ENCODE measurements around the gene JUN. TPM values are rescaled to one million over a fixed set of nuclear protein-coding genes. Genes with fewer than 3 reads are reported as not detected.

Gene JUN
- total and polyA plus RNA-seq, 2 of the 13 experiments (the other 11 are each of a cell fraction or from before 2014, with no cell fraction given) = 18.2 to 22.3 TPM

DNA sequence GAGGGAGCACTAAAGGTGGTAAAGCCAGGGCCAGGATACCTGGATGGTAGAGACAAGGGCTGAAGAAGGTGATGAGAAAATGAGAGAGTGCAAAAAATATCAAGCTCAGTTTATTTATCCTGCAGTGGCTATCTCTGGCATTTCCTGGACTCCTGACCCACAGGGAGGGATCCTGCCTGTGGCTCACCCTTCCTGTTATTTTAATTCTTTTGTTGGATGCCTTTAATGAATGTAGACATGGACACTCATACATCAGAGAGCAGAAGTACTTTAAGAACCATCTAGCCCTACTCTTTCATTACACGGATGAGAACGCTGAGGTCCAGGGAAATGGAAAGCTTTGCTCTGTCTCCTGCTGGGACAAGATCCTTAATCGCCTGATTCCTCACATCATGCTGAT, 20.6 kb downstream of the JUN start (continued):
- TF ChIP-seq HNF1A (IDR thresholded peaks at IDR 0.05; ENCODE audit: low read depth) (no peak), HNF1A (CRISPR knock-in tag; IDR thresholded peaks at IDR 0.05; ENCODE audit: borderline replicate concordance) (no peak), YEATS2 (CRISPR knock-in tag; IDR thresholded peaks at IDR 0.05; ENCODE audit: borderline replicate concordance) (no peak), FOXC1 (CRISPR knock-in tag; IDR thresholded peaks at IDR 0.05; ENCODE audit: borderline replicate concordance) (no peak), ZSCAN9 (CRISPR knock-in tag; IDR thresholded peaks at IDR 0.05; ENCODE audit: borderline replicate concordance) (no peak), KLF6 (CRISPR knock-in tag; IDR thresholded peaks at IDR 0.05) (no peak), ZBTB38 (CRISPR knock-in tag; IDR thresholded peaks at IDR 0.05) (no peak), FLYWCH1 (CRISPR knock-in tag; IDR thresholded peaks at IDR 0.05) (no peak), ZNF136 (CRISPR knock-in tag; IDR thresholded peaks at IDR 0.05; ENCODE audit: low read depth) (no peak), KAT8 (CRISPR knock-in tag; IDR thresholded peaks at IDR 0.05) (0 out of 2 replicates have a peak, but pooled peaks have one; percentile 34), JUNB (CRISPR knock-in tag; IDR thresholded peaks at IDR 0.05; ENCODE audit: borderline replicate concordance) (no peak), RNF2 (conservative IDR thresholded peaks at IDR 0.05; ENCODE audit: low read depth) (no peak), HNRNPH1 (optimal IDR thresholded peaks at IDR 0.05; ENCODE audit: low read depth, low read length) (no peak), RCOR2 (CRISPR knock-in tag; IDR thresholded peaks at IDR 0.05) (peak; percentile 73), ZFP82 (CRISPR knock-in tag; IDR thresholded peaks at IDR 0.05; ENCODE audit: borderline replicate concordance) (no peak)
- TF ChIP-seq, protein P1, sequence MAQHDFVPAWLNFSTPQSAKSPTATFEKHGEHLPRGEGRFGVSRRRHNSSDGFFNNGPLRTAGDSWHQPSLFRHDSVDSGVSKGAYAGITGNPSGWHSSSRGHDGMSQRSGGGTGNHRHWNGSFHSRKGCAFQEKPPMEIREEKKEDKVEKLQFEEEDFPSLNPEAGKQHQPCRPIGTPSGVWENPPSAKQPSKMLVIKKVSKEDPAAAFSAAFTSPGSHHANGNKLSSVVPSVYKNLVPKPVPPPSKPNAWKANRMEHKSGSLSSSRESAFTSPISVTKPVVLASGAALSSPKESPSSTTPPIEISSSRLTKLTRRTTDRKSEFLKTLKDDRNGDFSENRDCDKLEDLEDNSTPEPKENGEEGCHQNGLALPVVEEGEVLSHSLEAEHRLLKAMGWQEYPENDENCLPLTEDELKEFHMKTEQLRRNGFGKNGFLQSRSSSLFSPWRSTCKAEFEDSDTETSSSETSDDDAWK (CRISPR knock-in tag; IDR thresholded peaks at IDR 0.05) = no peak
- TF ChIP-seq, protein P2, sequence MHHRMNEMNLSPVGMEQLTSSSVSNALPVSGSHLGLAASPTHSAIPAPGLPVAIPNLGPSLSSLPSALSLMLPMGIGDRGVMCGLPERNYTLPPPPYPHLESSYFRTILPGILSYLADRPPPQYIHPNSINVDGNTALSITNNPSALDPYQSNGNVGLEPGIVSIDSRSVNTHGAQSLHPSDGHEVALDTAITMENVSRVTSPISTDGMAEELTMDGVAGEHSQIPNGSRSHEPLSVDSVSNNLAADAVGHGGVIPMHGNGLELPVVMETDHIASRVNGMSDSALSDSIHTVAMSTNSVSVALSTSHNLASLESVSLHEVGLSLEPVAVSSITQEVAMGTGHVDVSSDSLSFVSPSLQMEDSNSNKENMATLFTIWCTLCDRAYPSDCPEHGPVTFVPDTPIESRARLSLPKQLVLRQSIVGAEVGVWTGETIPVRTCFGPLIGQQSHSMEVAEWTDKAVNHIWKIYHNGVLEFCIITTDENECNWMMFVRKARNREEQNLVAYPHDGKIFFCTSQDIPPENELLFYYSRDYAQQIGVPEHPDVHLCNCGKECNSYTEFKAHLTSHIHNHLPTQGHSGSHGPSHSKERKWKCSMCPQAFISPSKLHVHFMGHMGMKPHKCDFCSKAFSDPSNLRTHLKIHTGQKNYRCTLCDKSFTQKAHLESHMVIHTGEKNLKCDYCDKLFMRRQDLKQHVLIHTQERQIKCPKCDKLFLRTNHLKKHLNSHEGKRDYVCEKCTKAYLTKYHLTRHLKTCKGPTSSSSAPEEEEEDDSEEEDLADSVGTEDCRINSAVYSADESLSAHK (CRISPR knock-in tag; IDR thresholded peaks at IDR 0.05; ENCODE audit: borderline replicate concordance) = no peak
- TF ChIP-seq, protein P3, sequence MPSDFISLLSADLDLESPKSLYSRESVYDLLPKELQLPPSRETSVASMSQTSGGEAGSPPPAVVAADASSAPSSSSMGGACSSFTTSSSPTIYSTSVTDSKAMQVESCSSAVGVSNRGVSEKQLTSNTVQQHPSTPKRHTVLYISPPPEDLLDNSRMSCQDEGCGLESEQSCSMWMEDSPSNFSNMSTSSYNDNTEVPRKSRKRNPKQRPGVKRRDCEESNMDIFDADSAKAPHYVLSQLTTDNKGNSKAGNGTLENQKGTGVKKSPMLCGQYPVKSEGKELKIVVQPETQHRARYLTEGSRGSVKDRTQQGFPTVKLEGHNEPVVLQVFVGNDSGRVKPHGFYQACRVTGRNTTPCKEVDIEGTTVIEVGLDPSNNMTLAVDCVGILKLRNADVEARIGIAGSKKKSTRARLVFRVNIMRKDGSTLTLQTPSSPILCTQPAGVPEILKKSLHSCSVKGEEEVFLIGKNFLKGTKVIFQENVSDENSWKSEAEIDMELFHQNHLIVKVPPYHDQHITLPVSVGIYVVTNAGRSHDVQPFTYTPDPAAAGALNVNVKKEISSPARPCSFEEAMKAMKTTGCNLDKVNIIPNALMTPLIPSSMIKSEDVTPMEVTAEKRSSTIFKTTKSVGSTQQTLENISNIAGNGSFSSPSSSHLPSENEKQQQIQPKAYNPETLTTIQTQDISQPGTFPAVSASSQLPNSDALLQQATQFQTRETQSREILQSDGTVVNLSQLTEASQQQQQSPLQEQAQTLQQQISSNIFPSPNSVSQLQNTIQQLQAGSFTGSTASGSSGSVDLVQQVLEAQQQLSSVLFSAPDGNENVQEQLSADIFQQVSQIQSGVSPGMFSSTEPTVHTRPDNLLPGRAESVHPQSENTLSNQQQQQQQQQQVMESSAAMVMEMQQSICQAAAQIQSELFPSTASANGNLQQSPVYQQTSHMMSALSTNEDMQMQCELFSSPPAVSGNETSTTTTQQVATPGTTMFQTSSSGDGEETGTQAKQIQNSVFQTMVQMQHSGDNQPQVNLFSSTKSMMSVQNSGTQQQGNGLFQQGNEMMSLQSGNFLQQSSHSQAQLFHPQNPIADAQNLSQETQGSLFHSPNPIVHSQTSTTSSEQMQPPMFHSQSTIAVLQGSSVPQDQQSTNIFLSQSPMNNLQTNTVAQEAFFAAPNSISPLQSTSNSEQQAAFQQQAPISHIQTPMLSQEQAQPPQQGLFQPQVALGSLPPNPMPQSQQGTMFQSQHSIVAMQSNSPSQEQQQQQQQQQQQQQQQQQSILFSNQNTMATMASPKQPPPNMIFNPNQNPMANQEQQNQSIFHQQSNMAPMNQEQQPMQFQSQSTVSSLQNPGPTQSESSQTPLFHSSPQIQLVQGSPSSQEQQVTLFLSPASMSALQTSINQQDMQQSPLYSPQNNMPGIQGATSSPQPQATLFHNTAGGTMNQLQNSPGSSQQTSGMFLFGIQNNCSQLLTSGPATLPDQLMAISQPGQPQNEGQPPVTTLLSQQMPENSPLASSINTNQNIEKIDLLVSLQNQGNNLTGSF (CRISPR knock-in tag; IDR thresholded peaks at IDR 0.05) = no peak

Data from HepG2 (cell line).